Mucosa of descending colon (tissue), 3 donors: ENCODE measurements around the gene FBLN2. TPM values are rescaled to one million over a fixed set of nuclear protein-coding genes. Genes with fewer than 3 reads are reported as not detected.

ENCODE experiments used
- ATAC-seq: fragments of 200-7000 bp; cut with Tn5 transposase; one replicate; pipeline ENCODE4 v1.9.1; 2020; ENCODE audit warnings: mild to moderate bottlenecking, moderate library complexity
- DNase-seq, 3 donors: peaks; one replicate each; pipeline ENCODE4 v3.0.0-alpha.2; 2020
- H3K36me3 ChIP-seq: fragments of 200-600 bp; one replicate; pipeline ENCODE4 v1.8.0; 2021; ENCODE audit warnings: low read depth, mild to moderate bottlenecking
- H3K4me1 ChIP-seq: fragments of 200-600 bp; one replicate; pipeline ENCODE4 v1.8.0; 2021; ENCODE audit warnings: low read depth, mild to moderate bottlenecking
- H3K4me3 ChIP-seq: fragments of 200-600 bp; one replicate; pipeline ENCODE4 v1.8.0; 2021; ENCODE audit warnings: mild to moderate bottlenecking
- H3K9me3 ChIP-seq: fragments of 200-600 bp; one replicate; pipeline ENCODE4 v1.8.0; 2021; ENCODE audit warnings: mild to moderate bottlenecking
- CTCF ChIP-seq: fragments of 200-600 bp; IDR thresholded peaks from one replicate; pipeline ENCODE4 v1.8.0; 2022; ENCODE audit warnings: antibody characterized with exemption, mild to moderate bottlenecking
- intact Hi-C, 2 donors: fragments of 100-400 bp; cut with DNase I in 1 of 2; cut with micrococcal nuclease in 1 of 2; formaldehyde crosslinking; loops; one replicate each; pipeline versions ENCODE4 v1.11.0 to v1.11.1; 2022; cut with DNase I, micrococcal nuclease
- total RNA-seq, 3 donors: library from RNA; stranded (reverse); fragmentation: NEBNext Ultra II Directional in 2 of 3; extraction: Animal tissue kit (Norgen Biotek cat#: 25700) in 2 of 3; gene quantifications; one replicate each; pipeline versions ENCODE4 v1.2.1 to v1.2.4, GENCODE V29; 2021 to 2023
- donor health status: DM: no; HTN: no; CAD: no; lungs with moderate emphysema.
- donor health status: DM: no; HTN: no; CAD: no.
- donor health status: DM: no; HTN: yes; CAD: no.

The FBLN2 gene
- total RNA-seq, 3 donors from 2014 or later, result 10.2 to 48.9 (median 30.5) TPM

GRCh38 chr3:13617981-13618380, 69.1 kb downstream of the FBLN2 start:
- Histone ChIP-seq H3K9me3 (no peaks in the 10 kb centered on the region), H3K36me3 (no peaks in the 10 kb centered on the region), H3K4me3 (no peak overlapping the region), H3K4me1 (no peaks in the 10 kb centered on the region)
- ATAC-seq (no peak), DNase-seq (no peak)
- TF ChIP-seq CTCF, result no peak
- intact Hi-C loops, result no loop called here

- Histone ChIP-seq H3K36me3 (no peaks in the 10 kb centered on the region), H3K4me3 (no peak overlapping the region)
- no peak for TF ChIP-seq CTCF
Observed at GRCh38 chr3:13618836-13619235, 69.9 kb downstream of the FBLN2 start.

GRCh38 chr3:13619661-13620230, 70.8 kb downstream of the FBLN2 start:
- no peak for DNase-seq
- no peaks in the 10 kb centered on the region for H3K9me3 ChIP-seq
- ATAC-seq, result no peak
- no peaks in the 10 kb centered on the region for H3K4me1 ChIP-seq
- TF ChIP-seq CTCF, result no peak
- intact Hi-C loops, result no loop called here
- no peaks in the 10 kb centered on the region for H3K36me3 ChIP-seq
- H3K4me3 ChIP-seq, result no peak overlapping the region

More at GRCh38 chr3:13618836-13619235, 69.9 kb downstream of the FBLN2 start:
- DNase-seq (no peak), ATAC-seq (no peak)
- no peaks in the 10 kb centered on the region for H3K4me1 ChIP-seq
- intact Hi-C loops, result no loop called here
- no peaks in the 10 kb centered on the region for H3K9me3 ChIP-seq

GRCh38 chr3:13620281-13620680, 71.4 kb downstream of the FBLN2 start:
- no peak overlapping the region for H3K4me3 ChIP-seq
- no peak for ATAC-seq
- TF ChIP-seq CTCF, result no peak
- H3K36me3 ChIP-seq, result no peaks in the 10 kb centered on the region
- intact Hi-C loops, result no loop called here
- H3K9me3 ChIP-seq, result no peaks in the 10 kb centered on the region
- no peak for DNase-seq
- no peaks in the 10 kb centered on the region for H3K4me1 ChIP-seq

- H3K9me3 ChIP-seq, result no peaks in the 10 kb centered on the region
- no peak for TF ChIP-seq CTCF
- H3K36me3 ChIP-seq, result no peaks in the 10 kb centered on the region
- no peaks in the 10 kb centered on the region for H3K4me1 ChIP-seq
- intact Hi-C loops, result no loop called here
- no peak for ATAC-seq
- no peak for DNase-seq
- H3K4me3 ChIP-seq, result no peak overlapping the region
Observed at GRCh38 chr3:13620776-13621365, 71.9 kb downstream of the FBLN2 start.
